ENCODE results near the gene RNF181. TPM values are rescaled to one million over a fixed set of nuclear protein-coding genes. Genes with fewer than 3 reads are reported as not detected.
A peak's percentile ranks its signal among the peaks of the same experiment; 100 is the strongest.

RNF181 gene
- total and polyA plus RNA-seq, 2 of the 13 experiments (the other 11 are each of a cell fraction or from before 2014, with no cell fraction given): 224 to 578 TPM

DNA sequence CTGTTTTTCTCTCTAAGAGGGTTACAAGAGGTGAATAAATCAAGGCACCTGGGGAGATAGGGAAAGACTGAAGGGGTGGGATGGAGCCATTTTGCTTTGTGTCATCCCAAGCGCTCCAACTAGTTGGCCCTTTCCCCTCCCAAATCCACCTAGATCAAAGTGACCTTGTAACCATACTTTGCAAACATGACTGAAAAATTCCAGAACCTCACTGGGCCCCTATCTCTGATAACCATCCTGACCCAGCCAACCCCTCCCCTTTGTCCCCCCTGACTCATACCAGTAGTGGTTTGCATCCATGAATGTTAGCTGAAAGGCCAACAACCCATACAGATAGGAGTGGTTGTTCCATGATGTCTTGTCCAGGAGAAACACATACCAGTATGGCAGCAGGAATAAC, 37.4 kb upstream of the RNF181 start (continued):
- no peak for TF ChIP-seq GZF1 (CRISPR knock-in tag; IDR thresholded peaks at IDR 0.05)
- no peak for TF ChIP-seq TOE1 (CRISPR knock-in tag; IDR thresholded peaks at IDR 0.05)
- no peak for TF ChIP-seq LCORL (IDR thresholded peaks at IDR 0.05)
- no peak; the same call in 1 of the 2 replicates for TF ChIP-seq LCORL (CRISPR knock-in tag; IDR thresholded peaks at IDR 0.05)
- TF ChIP-seq, protein P1, sequence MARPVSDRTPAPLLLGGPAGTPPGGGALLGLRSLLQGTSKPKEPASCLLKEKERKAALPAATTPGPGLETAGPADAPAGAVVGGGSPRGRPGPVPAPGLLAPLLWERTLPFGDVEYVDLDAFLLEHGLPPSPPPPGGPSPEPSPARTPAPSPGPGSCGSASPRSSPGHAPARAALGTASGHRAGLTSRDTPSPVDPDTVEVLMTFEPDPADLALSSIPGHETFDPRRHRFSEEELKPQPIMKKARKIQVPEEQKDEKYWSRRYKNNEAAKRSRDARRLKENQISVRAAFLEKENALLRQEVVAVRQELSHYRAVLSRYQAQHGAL (CRISPR knock-in tag; IDR thresholded peaks at IDR 0.05; ENCODE audit: not compliant biosample characterization): no peak
- TF ChIP-seq TCF7 (IDR thresholded peaks at IDR 0.05; ENCODE audit: low read depth): peak; percentile 39; the same call in 1 of the 2 replicates
- peak; percentile 77 for TF ChIP-seq GATAD2A (CRISPR knock-in tag; IDR thresholded peaks at IDR 0.05)
- TF ChIP-seq ARHGAP35 (CRISPR knock-in tag; IDR thresholded peaks at IDR 0.05; ENCODE audit: borderline replicate concordance): no peak
- TF ChIP-seq, protein P2, sequence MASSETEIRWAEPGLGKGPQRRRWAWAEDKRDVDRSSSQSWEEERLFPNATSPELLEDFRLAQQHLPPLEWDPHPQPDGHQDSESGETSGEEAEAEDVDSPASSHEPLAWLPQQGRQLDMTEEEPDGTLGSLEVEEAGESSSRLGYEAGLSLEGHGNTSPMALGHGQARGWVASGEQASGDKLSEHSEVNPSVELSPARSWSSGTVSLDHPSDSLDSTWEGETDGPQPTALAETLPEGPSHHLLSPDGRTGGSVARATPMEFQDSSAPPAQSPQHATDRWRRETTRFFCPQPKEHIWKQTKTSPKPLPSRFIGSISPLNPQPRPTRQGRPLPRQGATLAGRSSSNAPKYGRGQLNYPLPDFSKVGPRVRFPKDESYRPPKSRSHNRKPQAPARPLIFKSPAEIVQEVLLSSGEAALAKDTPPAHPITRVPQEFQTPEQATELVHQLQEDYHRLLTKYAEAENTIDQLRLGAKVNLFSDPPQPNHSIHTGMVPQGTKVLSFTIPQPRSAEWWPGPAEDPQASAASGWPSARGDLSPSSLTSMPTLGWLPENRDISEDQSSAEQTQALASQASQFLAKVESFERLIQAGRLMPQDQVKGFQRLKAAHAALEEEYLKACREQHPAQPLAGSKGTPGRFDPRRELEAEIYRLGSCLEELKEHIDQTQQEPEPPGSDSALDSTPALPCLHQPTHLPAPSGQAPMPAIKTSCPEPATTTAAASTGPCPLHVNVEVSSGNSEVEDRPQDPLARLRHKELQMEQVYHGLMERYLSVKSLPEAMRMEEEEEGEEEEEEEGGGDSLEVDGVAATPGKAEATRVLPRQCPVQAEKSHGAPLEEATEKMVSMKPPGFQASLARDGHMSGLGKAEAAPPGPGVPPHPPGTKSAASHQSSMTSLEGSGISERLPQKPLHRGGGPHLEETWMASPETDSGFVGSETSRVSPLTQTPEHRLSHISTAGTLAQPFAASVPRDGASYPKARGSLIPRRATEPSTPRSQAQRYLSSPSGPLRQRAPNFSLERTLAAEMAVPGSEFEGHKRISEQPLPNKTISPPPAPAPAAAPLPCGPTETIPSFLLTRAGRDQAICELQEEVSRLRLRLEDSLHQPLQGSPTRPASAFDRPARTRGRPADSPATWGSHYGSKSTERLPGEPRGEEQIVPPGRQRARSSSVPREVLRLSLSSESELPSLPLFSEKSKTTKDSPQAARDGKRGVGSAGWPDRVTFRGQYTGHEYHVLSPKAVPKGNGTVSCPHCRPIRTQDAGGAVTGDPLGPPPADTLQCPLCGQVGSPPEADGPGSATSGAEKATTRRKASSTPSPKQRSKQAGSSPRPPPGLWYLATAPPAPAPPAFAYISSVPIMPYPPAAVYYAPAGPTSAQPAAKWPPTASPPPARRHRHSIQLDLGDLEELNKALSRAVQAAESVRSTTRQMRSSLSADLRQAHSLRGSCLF (CRISPR knock-in tag; IDR thresholded peaks at IDR 0.05; ENCODE audit: borderline replicate concordance): no peak
- TF ChIP-seq, protein P3, sequence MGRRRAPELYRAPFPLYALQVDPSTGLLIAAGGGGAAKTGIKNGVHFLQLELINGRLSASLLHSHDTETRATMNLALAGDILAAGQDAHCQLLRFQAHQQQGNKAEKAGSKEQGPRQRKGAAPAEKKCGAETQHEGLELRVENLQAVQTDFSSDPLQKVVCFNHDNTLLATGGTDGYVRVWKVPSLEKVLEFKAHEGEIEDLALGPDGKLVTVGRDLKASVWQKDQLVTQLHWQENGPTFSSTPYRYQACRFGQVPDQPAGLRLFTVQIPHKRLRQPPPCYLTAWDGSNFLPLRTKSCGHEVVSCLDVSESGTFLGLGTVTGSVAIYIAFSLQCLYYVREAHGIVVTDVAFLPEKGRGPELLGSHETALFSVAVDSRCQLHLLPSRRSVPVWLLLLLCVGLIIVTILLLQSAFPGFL (CRISPR knock-in tag; IDR thresholded peaks at IDR 0.05): no peak
- TF ChIP-seq HMG20B (CRISPR knock-in tag; conservative IDR thresholded peaks at IDR 0.05): peak; percentile 33; the same call in 1 of the 2 replicates
- TF ChIP-seq, protein P4, sequence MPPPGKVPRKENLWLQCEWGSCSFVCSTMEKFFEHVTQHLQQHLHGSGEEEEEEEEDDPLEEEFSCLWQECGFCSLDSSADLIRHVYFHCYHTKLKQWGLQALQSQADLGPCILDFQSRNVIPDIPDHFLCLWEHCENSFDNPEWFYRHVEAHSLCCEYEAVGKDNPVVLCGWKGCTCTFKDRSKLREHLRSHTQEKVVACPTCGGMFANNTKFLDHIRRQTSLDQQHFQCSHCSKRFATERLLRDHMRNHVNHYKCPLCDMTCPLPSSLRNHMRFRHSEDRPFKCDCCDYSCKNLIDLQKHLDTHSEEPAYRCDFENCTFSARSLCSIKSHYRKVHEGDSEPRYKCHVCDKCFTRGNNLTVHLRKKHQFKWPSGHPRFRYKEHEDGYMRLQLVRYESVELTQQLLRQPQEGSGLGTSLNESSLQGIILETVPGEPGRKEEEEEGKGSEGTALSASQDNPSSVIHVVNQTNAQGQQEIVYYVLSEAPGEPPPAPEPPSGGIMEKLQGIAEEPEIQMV (CRISPR knock-in tag; IDR thresholded peaks at IDR 0.05; ENCODE audit: low read depth): no peak
- TF ChIP-seq RAD21 (CRISPR knock-in tag; IDR thresholded peaks at IDR 0.05): no peak
- TF ChIP-seq, protein P5, sequence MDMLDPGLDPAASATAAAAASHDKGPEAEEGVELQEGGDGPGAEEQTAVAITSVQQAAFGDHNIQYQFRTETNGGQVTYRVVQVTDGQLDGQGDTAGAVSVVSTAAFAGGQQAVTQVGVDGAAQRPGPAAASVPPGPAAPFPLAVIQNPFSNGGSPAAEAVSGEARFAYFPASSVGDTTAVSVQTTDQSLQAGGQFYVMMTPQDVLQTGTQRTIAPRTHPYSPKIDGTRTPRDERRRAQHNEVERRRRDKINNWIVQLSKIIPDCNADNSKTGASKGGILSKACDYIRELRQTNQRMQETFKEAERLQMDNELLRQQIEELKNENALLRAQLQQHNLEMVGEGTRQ (IDR thresholded peaks at IDR 0.05; ENCODE audit: low read depth, low read length): no peak
- TF ChIP-seq, protein P5 (CRISPR knock-in tag; IDR thresholded peaks at IDR 0.05; ENCODE audit: borderline replicate concordance): no peak
- no peak for TF ChIP-seq ZNF703 (CRISPR knock-in tag; IDR thresholded peaks at IDR 0.05; ENCODE audit: borderline replicate concordance)
- peak; percentile 33; the same call in 1 of the 2 replicates for TF ChIP-seq RXRA (CRISPR knock-in tag; IDR thresholded peaks at IDR 0.05)
- no peak for TF ChIP-seq ZNF350 (CRISPR knock-in tag; IDR thresholded peaks at IDR 0.05; ENCODE audit: borderline replicate concordance, low read depth)
- TF ChIP-seq, protein P6, sequence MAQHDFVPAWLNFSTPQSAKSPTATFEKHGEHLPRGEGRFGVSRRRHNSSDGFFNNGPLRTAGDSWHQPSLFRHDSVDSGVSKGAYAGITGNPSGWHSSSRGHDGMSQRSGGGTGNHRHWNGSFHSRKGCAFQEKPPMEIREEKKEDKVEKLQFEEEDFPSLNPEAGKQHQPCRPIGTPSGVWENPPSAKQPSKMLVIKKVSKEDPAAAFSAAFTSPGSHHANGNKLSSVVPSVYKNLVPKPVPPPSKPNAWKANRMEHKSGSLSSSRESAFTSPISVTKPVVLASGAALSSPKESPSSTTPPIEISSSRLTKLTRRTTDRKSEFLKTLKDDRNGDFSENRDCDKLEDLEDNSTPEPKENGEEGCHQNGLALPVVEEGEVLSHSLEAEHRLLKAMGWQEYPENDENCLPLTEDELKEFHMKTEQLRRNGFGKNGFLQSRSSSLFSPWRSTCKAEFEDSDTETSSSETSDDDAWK (CRISPR knock-in tag; IDR thresholded peaks at IDR 0.05): no peak
